Measurements from ENCODE around the gene ZNF550. TPM values are rescaled to one million over a fixed set of nuclear protein-coding genes. Genes with fewer than 3 reads are reported as not detected.

The ZNF550 gene
- total RNA-seq = 6.3 TPM
- long read RNA-seq, full-length matches to known transcripts = 17 of 18 reads
- long read RNA-seq, partial matches to known transcripts = 1 of 18 reads
- long read RNA-seq, other reads (novel, unspliced or antisense) = 0 of 18 reads

GRCh38 chr19:57559404-57560025 is at the start of gene ZNF550:
Gene ZNF550 (minus strand): TSS chr19:57559863. CDS start chr19:57559682, 181 bp downstream.
- TF ChIP-seq CTCF (IDR thresholded peaks at IDR 0.05) = no peak
- Histone ChIP-seq H3K27me3 (no peaks in the 10 kb centered on the region), H3K36me3 (peaks cover 10% of the 10 kb centered on the region), H3K27ac (peak within 1 kb of the TSS; percentile 69), H3K4me3 (peak within 1 kb of the TSS; percentile 90), H3K9me3 (peaks cover 6% of the 10 kb centered on the region), H3K4me1 (peaks cover 17% of the 10 kb centered on the region)
- DNase-seq (peak; percentile 95), ATAC-seq (peak; percentile 100)
- intact Hi-C loops (cut with DNase I) = no loop called here

- no peak for DNase-seq
- H3K27me3 ChIP-seq = no peaks in the 10 kb centered on the region
- no peak for ATAC-seq
- H3K4me1 ChIP-seq = no peaks in the 10 kb centered on the region
- intact Hi-C loops (cut with DNase I) = no loop called here
- H3K27ac ChIP-seq = no peak overlapping the region
- H3K36me3 ChIP-seq = peaks cover 14% of the 10 kb centered on the region
- TF ChIP-seq CTCF (IDR thresholded peaks at IDR 0.05) = no peak
- H3K9me3 ChIP-seq = peaks cover 17% of the 10 kb centered on the region
- H3K4me3 ChIP-seq = no peak overlapping the region
These were observed 47.3 kb upstream of the ZNF550 start for GRCh38 chr19:57606931-57607330.

- H3K27ac ChIP-seq = no peak within 1 kb of the TSS
- H3K4me1 ChIP-seq = peaks cover 10% of the 10 kb centered on the region
- ATAC-seq (peak; percentile 99), DNase-seq (peak; percentile 95)
- intact Hi-C loops (cut with DNase I) = no loop called here
- peaks cover 1% of the 10 kb centered on the region for H3K36me3 ChIP-seq
- no peak for TF ChIP-seq CTCF (IDR thresholded peaks at IDR 0.05)
- H3K4me3 ChIP-seq = peak within 1 kb of the TSS; percentile 64
- no peaks in the 10 kb centered on the region for H3K27me3 ChIP-seq
- no peaks in the 10 kb centered on the region for H3K9me3 ChIP-seq
These were observed 40.2 kb upstream of the ZNF550 start, which contains the start of gene ZNF530 for GRCh38 chr19:57599761-57600383. Gene ZNF530 (plus strand): TSS chr19:57599885. CDS start chr19:57604346, 4,461 bp downstream.

- Histone ChIP-seq H3K36me3 (no peaks in the 10 kb centered on the region), H3K4me3 (peak overlapping the region; percentile 64), H3K27me3 (no peaks in the 10 kb centered on the region), H3K27ac (no peak overlapping the region), H3K4me1 (peaks cover 10% of the 10 kb centered on the region), H3K9me3 (no peaks in the 10 kb centered on the region)
- ATAC-seq = no peak
- intact Hi-C loops (cut with DNase I) = no loop called here
- TF ChIP-seq CTCF (IDR thresholded peaks at IDR 0.05) = no peak
- no peak for DNase-seq
These were observed 39.7 kb upstream of the ZNF550 start for GRCh38 chr19:57599377-57599760.

GRCh38 chr19:57587529-57587928 is 27.9 kb upstream of the ZNF550 start:
- TF ChIP-seq CTCF (IDR thresholded peaks at IDR 0.05) = no peak
- DNase-seq (no peak), ATAC-seq (no peak)
- no peak overlapping the region for H3K27ac ChIP-seq
- no peaks in the 10 kb centered on the region for H3K36me3 ChIP-seq
- peaks cover 56% of the 10 kb centered on the region for H3K9me3 ChIP-seq
- H3K27me3 ChIP-seq = no peaks in the 10 kb centered on the region
- H3K4me3 ChIP-seq = no peak overlapping the region
- intact Hi-C loops (cut with DNase I) = no loop called here
- H3K4me1 ChIP-seq = peaks cover 14% of the 10 kb centered on the region

Data from upper lobe of right lung (tissue), 1 donor.